Neuronal stem cell (in vitro differentiated cells): ENCODE data around the gene MRAS.

Experiments
- DNase-seq: peaks from one replicate; pipeline ENCODE4 v3.0.0-alpha.2; 2013; ENCODE audit warnings: low spot score
- H2AFZ ChIP-seq: one replicate; pipeline ENCODE4 v1.6.1; 2013; ENCODE audit warnings: mild to moderate bottlenecking, low read length, inconsistent platforms
- H2AK5ac ChIP-seq: 2 replicates; pipeline ENCODE4 v1.6.1; 2013; ENCODE audit warnings: low read depth, mild to moderate bottlenecking, inconsistent platforms, low read length, moderate library complexity, mixed read lengths
- H2BK120ac ChIP-seq: 2 replicates; pipeline ENCODE4 v1.6.1; 2013; ENCODE audit warnings: low read depth, mild to moderate bottlenecking, inconsistent platforms, low read length, moderate library complexity, mixed read lengths
- H2BK12ac ChIP-seq: one replicate; pipeline ENCODE4 v1.6.1; 2013; ENCODE audit warnings: low read length, inconsistent platforms
- H2BK15ac ChIP-seq: 2 replicates; pipeline ENCODE4 v1.6.1; 2013; ENCODE audit warnings: mild to moderate bottlenecking, low read length, inconsistent platforms, mixed read lengths
- H2BK5ac ChIP-seq: one replicate; pipeline ENCODE4 v1.6.1; 2013; ENCODE audit warnings: inconsistent platforms, mild to moderate bottlenecking, low read length, moderate library complexity
- H3K14ac ChIP-seq: one replicate; pipeline ENCODE4 v1.6.1; 2013; ENCODE audit warnings: low read length, inconsistent platforms
- H3K18ac ChIP-seq: 2 replicates; pipeline ENCODE4 v1.6.1; 2013; ENCODE audit warnings: low read length, inconsistent platforms
- H3K23ac ChIP-seq: 2 replicates; pipeline ENCODE4 v1.6.1; 2013; ENCODE audit warnings: low read depth, mild to moderate bottlenecking, mixed read lengths, low read length, inconsistent platforms; ENCODE audit not compliant: poor library complexity
- H3K27ac ChIP-seq: replicated peaks from 3 replicates; pipeline ENCODE4 v1.5.1; 2013; ENCODE audit warnings: low read length, inconsistent platforms
- H3K27me3 ChIP-seq, 3 experiments: 2 replicates each; pipeline ENCODE4 v1.6.1; 2013; ENCODE audit warnings: low read length in 3 of 3, mild to moderate bottlenecking in 2 of 3, inconsistent platforms in 1 of 3, low read depth in 1 of 3, mixed read lengths in 1 of 3, moderate library complexity in 1 of 3; ENCODE audit not compliant: control insufficient read depth in 3 of 3, insufficient read depth in 3 of 3
- H3K36me3 ChIP-seq, 2 donors: replicated peaks in 1 of 2; 2 replicates each; pipeline ENCODE4 v1.6.1; 2013; ENCODE audit warnings: low read length in 2 of 2; ENCODE audit not compliant: control insufficient read depth in 2 of 2, insufficient read depth in 2 of 2
- H3K4ac ChIP-seq: 2 replicates; pipeline ENCODE4 v1.6.1; 2013; ENCODE audit warnings: inconsistent platforms, mild to moderate bottlenecking, low read length, moderate library complexity
- H3K4me1 ChIP-seq, 2 donors: 1 replicate in 1 of 2; 2 replicates in 1 of 2; pipeline ENCODE4 v1.6.1; 2013; ENCODE audit warnings: low read length in 2 of 2, low read depth in 1 of 2; ENCODE audit not compliant: control insufficient read depth in 2 of 2, insufficient read depth in 1 of 2
- H3K4me2 ChIP-seq: one replicate; pipeline ENCODE4 v1.6.1; 2013; ENCODE audit warnings: mild to moderate bottlenecking, low read length, inconsistent platforms; ENCODE audit not compliant: insufficient read depth, poor library complexity, severe bottlenecking
- H3K4me3 ChIP-seq, 2 donors: 2 replicates each; pipeline ENCODE4 v1.5.1; 2013; ENCODE audit warnings: low read length in 2 of 2, mild to moderate bottlenecking in 2 of 2, inconsistent platforms in 1 of 2, moderate library complexity in 1 of 2
- H3K79me1 ChIP-seq: one replicate; pipeline ENCODE4 v1.6.1; 2013; ENCODE audit warnings: low read depth, mild to moderate bottlenecking, inconsistent platforms, low read length, moderate library complexity
- H3K9ac ChIP-seq: one replicate; pipeline ENCODE4 v1.6.1; 2013; ENCODE audit warnings: mild to moderate bottlenecking, low read depth, low read length, inconsistent platforms; ENCODE audit not compliant: poor library complexity
- H3K9me3 ChIP-seq, 2 donors: replicated peaks in 1 of 2; 2 replicates each; pipeline versions ENCODE3 to v1.6.1; 2013; ENCODE audit warnings: low read length in 2 of 2, mild to moderate bottlenecking in 2 of 2, inconsistent platforms in 1 of 2, low read depth in 1 of 2, mixed read lengths in 1 of 2, moderate library complexity in 1 of 2; ENCODE audit not compliant: control insufficient read depth in 2 of 2, insufficient read depth in 1 of 2
- H4K8ac ChIP-seq: one replicate; pipeline ENCODE4 v1.6.1; 2013; ENCODE audit warnings: low read depth, mild to moderate bottlenecking, inconsistent platforms, low read length, moderate library complexity
- H4K91ac ChIP-seq: one replicate; pipeline ENCODE4 v1.6.1; 2013; ENCODE audit warnings: low read length, low read depth, mild to moderate bottlenecking, inconsistent platforms; ENCODE audit not compliant: poor library complexity
- WGBS, 2 donors: extraction: QIAGEN DNeasy Blood & Tissue Kit; methylation state at CpG; one replicate each; pipeline ENCODE4 v1.1.7; 2013; ENCODE audit warnings: missing lambda C conversion rate in 2 of 2, mixed read lengths in 1 of 2; ENCODE audit not compliant: insufficient read length in 2 of 2, insufficient replicate concordance in 1 of 2; ENCODE audit errors: extremely low coverage in 2 of 2; 5-methylcytosine and 5-hydroxymethylcytosine counted together

Gene MRAS

GRCh38 chr3:138359919-138360868 lies 11.8 kb downstream of the MRAS start:
- H3K27ac ChIP-seq = no peak overlapping the region

GRCh38 chr3:138360869-138361525 lies 12.6 kb downstream of the MRAS start:
- WGBS, 2 donors = no CpG with 5 or more reads among the region's 9 CpGs
- no peak overlapping the region for H3K27ac ChIP-seq
- H3K4ac ChIP-seq = no peak overlapping the region
- no peak overlapping the region for H3K14ac ChIP-seq
- no peak overlapping the region for H4K91ac ChIP-seq
- no peak for DNase-seq
- no peak overlapping the region for H2AFZ ChIP-seq
- H2BK5ac ChIP-seq = peak overlapping the region; percentile 59
- H3K18ac ChIP-seq = no peak overlapping the region
- H3K4me1 ChIP-seq = peaks cover 0 to 4% of the 10 kb centered on the region in 2 donors
- peaks cover 0 to 4% of the 10 kb centered on the region in 2 donors for H3K36me3 ChIP-seq
- H3K9ac ChIP-seq = peak overlapping the region; percentile 3
- no peaks in the 10 kb centered on the region for H3K9me3 ChIP-seq
- H2BK120ac ChIP-seq = no peak overlapping the region
- no peak overlapping the region for H2AK5ac ChIP-seq
- no peak overlapping the region for H3K4me2 ChIP-seq
- H3K27me3 ChIP-seq = no peaks in the 10 kb centered on the region
- H3K79me1 ChIP-seq = peaks cover 3% of the 10 kb centered on the region
- H3K4me3 ChIP-seq = no peak overlapping the region
- H4K8ac ChIP-seq = no peak overlapping the region
- H2BK12ac ChIP-seq = no peak overlapping the region
- H3K23ac ChIP-seq = peak overlapping the region; percentile 81
- H2BK15ac ChIP-seq = no peak overlapping the region

More at GRCh38 chr3:138359919-138360868, 11.8 kb downstream of the MRAS start:
- no peak overlapping the region for H3K14ac ChIP-seq
- no peak overlapping the region for H4K8ac ChIP-seq
- H2BK5ac ChIP-seq = no peak overlapping the region
- H3K9me3 ChIP-seq = no peaks in the 10 kb centered on the region
- no peak overlapping the region for H3K4me2 ChIP-seq
- no CpG with 5 or more reads among the region's 15 CpGs for WGBS, 2 donors
- H2BK15ac ChIP-seq = no peak overlapping the region
- no peak overlapping the region for H2BK12ac ChIP-seq
- H3K4me3 ChIP-seq = no peak overlapping the region
- no peak overlapping the region for H2AFZ ChIP-seq
- H3K27me3 ChIP-seq = no peaks in the 10 kb centered on the region
- no peak overlapping the region for H3K9ac ChIP-seq
- peaks cover 0 to 4% of the 10 kb centered on the region in 2 donors for H3K4me1 ChIP-seq
- H3K79me1 ChIP-seq = peaks cover 3% of the 10 kb centered on the region
- H3K18ac ChIP-seq = no peak overlapping the region
- H2AK5ac ChIP-seq = no peak overlapping the region
- no peak overlapping the region for H3K23ac ChIP-seq
- peak overlapping the region; percentile 26 for H2BK120ac ChIP-seq
- no peak for DNase-seq
- no peak overlapping the region for H3K4ac ChIP-seq
- no peak overlapping the region for H4K91ac ChIP-seq
- H3K36me3 ChIP-seq = peaks cover under 1 to 7% of the 10 kb centered on the region in 2 donors

- H2AFZ ChIP-seq = no peak overlapping the region
- no peak overlapping the region for H3K23ac ChIP-seq
- DNase-seq = no peak
- H3K27ac ChIP-seq = no peak overlapping the region
- no peak overlapping the region for H3K9ac ChIP-seq
- H3K79me1 ChIP-seq = peaks cover 3% of the 10 kb centered on the region
- no peak overlapping the region for H4K8ac ChIP-seq
- H2BK120ac ChIP-seq = no peak overlapping the region
- peaks cover 0 to 4% of the 10 kb centered on the region in 2 donors for H3K4me1 ChIP-seq
- peak overlapping the region; percentile 59 for H2BK5ac ChIP-seq
- H3K27me3 ChIP-seq = no peaks in the 10 kb centered on the region
- H3K4ac ChIP-seq = no peak overlapping the region
- no peak overlapping the region for H3K4me2 ChIP-seq
- no peak overlapping the region for H2BK15ac ChIP-seq
- H3K9me3 ChIP-seq = no peaks in the 10 kb centered on the region
- H3K14ac ChIP-seq = no peak overlapping the region
- H2AK5ac ChIP-seq = no peak overlapping the region
- no CpG with 5 or more reads among the region's 7 CpGs for WGBS, 2 donors
- H3K36me3 ChIP-seq = no peaks in the 10 kb centered on the region
- H3K18ac ChIP-seq = no peak overlapping the region
- no peak overlapping the region for H2BK12ac ChIP-seq
- H4K91ac ChIP-seq = no peak overlapping the region
- H3K4me3 ChIP-seq = no peak overlapping the region
Observed at GRCh38 chr3:138361561-138361971, 13.2 kb downstream of the MRAS start.

GRCh38 chr3:138362538-138362937 lies 14.2 kb downstream of the MRAS start:
- no peak overlapping the region for H2BK12ac ChIP-seq
- no peak overlapping the region for H3K4me2 ChIP-seq
- DNase-seq = no peak
- H3K79me1 ChIP-seq = peaks cover 3% of the 10 kb centered on the region
- H3K14ac ChIP-seq = no peak overlapping the region
- no peak overlapping the region for H3K18ac ChIP-seq
- H3K4me1 ChIP-seq = peaks cover 0 to 4% of the 10 kb centered on the region in 2 donors
- no peak overlapping the region for H4K91ac ChIP-seq
- peak overlapping the region; percentile 66 for H3K23ac ChIP-seq
- H3K4ac ChIP-seq = no peak overlapping the region
- no peak overlapping the region for H3K9ac ChIP-seq
- H3K27me3 ChIP-seq = no peaks in the 10 kb centered on the region
- H2BK5ac ChIP-seq = no peak overlapping the region
- H3K27ac ChIP-seq = no peak overlapping the region
- WGBS, 2 donors = no CpG with 5 or more reads among the region's 7 CpGs
- no peaks in the 10 kb centered on the region for H3K36me3 ChIP-seq
- no peaks in the 10 kb centered on the region for H3K9me3 ChIP-seq
- H2AK5ac ChIP-seq = no peak overlapping the region
- no peak overlapping the region for H3K4me3 ChIP-seq
- no peak overlapping the region for H2BK15ac ChIP-seq
- H2AFZ ChIP-seq = no peak overlapping the region
- H2BK120ac ChIP-seq = no peak overlapping the region
- H4K8ac ChIP-seq = no peak overlapping the region
